Stimulated activated CD8-positive, alpha-beta memory T cell treated with anti-CD3 and anti-CD28 coated beads, Interleukin-15, amount 100 ng/mL, for 1 hour (primary cell): ENCODE results near the gene DCTN2.
"Not testable (repeated sequence)": the region's sequence is repeated elsewhere in the genome, so short reads cannot be mapped to it uniquely, and the experiment has no call there.

Source experiments
- DNase-seq: peaks from one replicate; pipeline ENCODE4 v3.0.0-alpha.2; 2020; ENCODE audit warnings: low read depth

The DCTN2 gene

DNA sequence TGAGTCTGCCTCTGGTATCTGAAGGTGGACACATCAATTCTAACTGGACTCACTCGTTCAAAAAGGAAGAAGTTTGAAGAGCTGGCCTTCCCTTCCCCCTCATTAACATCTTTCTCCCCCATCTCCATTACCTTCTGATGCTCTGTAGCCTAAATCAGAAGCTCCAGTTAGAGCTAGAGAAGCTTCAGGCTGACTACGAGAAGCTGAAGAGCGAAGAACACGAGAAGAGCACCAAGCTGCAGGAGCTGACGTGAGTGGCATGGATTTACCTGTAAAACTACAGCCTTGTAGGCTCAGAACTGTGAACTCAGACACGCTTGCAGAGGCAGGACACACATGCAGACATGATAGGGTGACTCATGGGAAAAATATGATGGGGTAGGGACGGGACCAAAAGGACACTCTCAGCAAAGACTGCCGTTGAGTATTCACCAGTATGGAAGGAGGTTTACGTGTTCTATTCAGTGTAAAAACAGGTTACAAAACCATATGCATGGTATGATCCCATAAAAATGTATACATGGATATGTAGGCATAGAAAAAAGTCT is 29.7 kb upstream of the DCTN2 start:
- no peak for DNase-seq

DNA sequence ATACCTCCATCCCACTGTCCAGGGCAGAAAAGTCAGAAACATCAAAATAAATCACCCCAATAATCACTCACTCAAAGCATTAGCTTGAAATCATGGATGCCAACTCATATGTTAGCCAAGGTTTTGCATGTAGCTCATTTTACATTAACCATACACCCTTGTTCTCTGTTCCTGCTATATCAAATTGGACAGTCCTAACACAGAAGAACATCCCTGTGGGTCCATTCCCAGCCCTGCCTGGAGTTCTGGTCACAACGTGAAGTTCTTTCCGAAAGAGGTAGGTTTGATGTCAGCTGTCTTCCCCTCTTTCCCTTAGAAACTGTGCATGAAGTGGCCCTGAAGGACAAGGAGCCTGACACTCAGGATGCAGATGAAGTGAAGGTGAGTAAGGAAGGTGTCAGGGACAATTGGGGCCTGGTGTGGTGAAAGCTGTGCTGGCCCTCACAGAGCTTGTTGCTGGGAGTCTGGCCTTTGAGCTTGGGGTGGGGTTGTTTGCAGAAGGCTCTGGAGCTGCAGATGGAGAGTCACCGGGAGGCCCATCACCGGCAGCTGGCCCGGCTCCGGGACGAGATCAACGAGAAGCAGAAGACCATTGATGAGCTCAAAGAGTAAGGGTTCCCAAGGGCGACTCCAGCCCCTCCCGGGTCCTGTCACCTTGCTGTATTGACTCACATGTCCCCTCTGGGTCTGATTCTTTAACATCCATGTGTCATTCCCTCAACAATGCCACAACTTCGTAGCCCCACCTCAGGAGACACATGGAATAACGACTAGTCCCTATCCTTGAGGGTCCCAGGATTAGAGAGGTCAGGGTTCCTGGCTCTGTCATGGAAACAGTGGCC is 29.0 kb upstream of the DCTN2 start:
- DNase-seq, result no peak

DNA sequence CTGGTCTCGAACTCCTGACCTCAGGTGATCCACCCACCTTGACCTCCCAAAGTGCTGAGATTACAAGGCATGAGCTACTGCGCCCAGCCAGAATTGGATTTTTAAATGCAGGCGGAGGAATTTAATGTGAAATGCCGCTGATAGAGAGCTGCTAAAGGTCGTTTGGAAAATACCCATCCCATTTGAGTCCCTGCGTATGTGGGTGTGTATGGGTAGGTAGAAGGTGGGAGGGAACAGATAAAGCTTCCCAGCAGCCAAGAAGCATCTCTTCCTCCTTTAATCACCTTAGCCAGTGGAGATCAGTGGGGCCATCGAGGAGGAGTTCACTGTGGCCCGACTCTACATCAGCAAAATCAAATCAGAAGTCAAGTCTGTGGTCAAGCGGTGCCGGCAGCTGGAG is 27.8 kb upstream of the DCTN2 start:
- no peak for DNase-seq

DNA sequence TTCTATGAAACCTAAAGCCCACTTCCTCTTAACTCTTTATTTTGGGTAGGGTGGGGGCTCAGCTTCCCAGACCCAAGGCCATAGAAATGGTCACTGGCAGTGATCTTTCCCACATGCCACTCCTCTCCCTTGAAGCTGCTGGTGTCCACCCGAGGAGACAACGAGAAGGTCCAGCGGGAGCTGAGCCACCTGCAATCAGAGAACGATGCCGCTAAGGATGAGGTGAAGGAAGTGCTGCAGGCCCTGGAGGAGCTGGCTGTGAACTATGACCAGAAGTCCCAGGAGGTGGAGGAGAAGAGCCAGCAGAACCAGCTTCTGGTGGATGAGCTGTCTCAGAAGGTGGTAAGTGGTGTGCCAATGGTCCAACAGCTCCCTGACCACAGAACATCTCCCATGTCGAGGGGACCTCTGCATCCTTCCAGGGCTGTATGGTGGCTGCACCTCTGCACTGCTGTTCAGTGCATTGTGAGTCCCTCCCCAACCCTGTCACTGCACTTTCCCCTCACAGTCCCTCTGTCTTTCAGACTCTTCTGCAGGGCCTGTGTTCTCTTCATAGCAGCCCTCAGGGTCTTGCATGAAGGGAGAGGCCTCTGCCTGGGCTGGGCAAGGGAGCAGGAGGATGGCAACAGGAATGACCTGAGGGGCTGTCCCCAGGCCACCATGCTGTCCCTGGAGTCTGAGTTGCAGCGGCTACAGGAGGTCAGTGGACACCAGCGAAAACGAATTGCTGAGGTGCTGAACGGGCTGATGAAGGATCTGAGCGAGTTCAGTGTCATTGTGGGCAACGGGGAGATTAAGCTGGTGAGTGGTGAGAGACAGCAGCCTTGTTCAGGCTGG is 25.2 kb upstream of the DCTN2 start:
- DNase-seq, result no peak

DNA sequence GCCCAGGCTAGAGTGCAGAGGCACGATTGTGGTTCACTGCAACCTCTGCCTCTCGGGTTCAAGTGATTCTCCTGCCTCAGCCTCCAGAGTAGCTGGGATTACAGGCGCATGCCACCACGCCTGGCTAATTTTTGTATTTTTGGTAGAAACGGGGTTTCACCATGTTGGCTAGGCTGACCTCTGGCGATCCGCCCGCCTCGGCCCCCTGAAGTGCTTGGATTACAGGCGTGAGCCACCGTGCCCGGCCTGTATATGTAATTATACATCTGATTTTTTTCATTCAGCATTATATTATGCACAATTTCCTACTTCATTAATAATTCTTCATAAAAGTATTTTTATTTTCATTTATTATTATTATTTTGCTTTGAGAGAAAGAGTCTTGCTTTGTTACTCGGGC is 23.4 kb upstream of the DCTN2 start:
- not testable (repeated sequence) for DNase-seq

DNA sequence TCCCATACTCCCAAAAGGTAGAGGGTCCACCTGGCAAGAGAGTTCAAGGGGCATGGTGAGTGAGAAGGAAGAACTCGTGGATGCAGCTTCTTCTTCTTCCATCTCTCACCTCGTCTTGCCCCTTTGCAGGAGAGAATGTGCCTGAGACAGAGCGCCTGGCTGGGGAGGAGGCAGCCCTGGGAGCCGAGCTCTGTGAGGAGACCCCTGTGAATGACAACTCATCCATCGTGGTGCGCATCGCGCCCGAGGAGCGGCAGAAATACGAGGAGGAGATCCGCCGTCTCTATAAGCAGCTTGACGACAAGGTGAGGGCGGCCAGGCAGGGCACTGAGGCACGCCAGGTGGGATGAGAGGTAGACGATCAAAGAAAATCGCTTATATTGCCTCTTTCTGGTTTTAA is 22.9 kb upstream of the DCTN2 start:
- DNase-seq, result no peak

DNA sequence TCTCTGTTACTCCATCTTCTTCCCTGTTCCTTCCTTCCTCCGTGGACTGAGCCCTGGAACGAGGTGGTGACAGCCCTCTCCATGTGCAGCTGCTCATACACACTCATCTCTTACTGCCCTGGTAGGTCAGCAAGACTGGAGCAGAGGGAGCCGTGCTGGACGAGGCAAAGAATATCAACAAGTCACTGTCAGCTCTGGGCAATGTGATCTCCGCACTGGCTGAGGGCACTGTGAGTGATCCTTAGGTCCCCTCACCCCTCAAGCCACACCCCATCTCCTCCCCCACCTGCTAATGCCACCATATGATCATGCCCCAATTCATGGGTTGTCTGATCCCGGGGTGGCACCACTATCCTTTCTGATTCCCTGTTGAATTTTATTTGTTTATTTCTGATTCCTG is 21.8 kb upstream of the DCTN2 start:
- DNase-seq, result no peak

DNA sequence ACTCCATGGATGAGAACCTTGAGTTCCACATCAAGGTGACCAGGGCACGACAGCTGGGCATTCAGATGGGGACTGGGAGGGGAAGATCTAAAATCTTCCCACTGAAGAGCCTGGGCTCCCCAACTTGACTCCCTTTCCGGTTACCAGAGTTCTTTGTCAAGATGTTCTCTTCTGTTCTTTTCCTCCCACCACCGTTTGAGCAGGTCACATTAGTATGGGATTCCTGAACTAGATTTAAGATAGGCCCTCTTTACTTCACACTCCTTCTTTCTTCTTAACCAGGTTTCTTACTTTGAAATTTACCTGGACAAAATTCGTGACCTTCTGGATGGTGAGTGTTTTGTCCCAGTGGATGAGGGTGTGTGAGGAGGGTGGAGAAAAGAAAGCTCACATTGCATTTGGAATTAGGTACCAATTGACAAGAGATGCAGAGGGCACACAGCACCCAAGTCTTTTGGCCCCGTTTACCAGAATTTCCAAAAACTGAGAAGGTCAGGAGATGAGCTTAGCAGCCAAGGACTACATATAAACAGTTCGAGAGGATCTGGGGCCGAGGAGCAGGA is 17.3 kb upstream of the DCTN2 start:
- no peak for DNase-seq

DNA sequence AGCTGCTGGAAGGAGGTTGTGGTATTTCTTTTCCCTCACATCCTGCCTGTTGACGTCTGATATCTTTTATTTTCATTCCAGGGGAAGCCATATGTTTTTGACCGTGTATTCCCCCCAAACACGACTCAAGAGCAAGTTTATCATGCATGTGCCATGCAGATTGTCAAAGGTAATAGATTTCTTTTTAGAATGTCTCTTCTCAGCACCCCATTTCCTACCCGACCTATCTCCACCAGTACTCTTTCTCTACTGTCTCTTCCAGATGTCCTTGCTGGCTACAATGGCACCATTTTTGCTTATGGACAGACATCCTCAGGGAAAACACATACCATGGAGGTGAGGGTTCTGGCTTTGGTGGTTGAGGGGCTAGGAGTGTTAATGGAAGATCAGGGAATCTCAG is 16.4 kb upstream of the DCTN2 start:
- no peak for DNase-seq

DNA sequence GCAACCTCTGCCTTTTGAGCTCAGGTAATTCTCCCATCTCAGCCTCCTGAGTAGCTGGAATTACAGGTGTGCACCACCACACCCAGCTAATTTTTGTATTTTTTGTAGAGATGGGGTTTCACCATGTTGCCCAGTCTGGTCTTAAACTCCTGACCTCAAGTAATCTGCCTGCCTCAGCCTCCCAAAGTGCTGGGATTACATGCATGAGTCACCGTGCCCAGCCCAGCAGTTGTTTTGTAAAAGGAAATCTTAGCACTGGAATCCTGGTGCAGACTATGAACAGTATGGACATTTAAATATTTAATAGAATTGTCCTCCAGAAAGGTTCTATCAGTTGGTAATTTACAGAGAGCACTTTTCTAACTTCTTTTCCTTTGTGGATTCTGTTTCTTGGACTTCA is 14.1 kb upstream of the DCTN2 start:
- not testable (repeated sequence) for DNase-seq

DNA sequence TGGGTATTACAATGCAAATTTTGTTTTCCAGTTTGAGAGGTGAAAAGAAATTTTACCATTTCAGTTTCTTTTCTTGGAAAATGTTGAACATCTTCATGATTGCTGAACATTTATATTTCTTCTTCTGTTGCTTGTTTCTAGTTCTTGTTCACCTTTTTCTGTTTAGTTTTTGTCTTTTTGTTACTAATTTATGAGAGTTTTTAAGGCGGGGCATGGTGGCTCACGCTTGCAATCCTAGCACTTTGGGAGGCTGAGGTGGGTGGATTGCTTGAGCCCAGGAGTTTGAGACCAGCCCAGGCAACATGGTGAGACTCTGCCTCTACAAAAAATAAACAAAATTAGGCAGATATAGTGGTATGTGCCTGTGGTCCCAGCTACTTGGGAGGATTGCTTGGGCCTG is 13.5 kb upstream of the DCTN2 start:
- DNase-seq, result no peak

DNA sequence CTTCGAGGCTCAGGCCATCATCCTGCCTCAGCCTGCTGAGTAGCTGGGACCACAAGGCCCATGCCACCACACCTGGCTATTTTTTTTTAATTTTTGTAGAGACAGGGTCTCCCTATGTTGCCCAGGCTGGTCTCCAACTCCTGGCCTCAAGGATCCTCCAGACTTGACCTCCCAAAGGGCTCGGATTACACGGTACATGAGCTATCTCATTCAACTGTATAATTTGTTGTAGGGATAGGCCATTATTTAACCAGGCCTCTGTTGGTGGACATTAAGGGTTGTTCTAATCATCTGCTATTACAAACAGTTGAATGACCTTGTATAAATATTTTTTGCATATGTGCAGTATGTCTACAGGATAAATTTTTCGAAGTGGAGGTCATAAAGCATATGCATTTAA is 11.9 kb upstream of the DCTN2 start:
- DNase-seq, result no peak

DNA sequence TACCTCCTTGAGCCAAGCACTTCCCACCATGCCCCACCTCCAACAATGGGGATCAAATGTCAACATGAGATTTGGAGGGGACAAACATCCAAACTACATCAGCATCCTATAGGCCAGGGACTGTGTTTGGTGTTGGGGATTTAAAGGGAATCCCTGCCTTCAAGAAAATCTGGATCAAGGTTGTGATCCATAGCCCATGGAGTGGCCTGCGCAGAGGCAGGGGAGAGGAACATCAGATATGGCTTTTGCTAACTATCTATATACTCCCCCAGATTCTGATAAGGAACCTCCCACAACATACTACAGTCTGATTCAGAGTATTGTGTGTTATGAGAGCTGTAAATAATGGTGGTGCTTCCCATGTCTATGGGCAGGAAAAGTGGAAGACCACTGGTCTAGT is 7.9 kb upstream of the DCTN2 start:
- DNase-seq, result no peak

DNA sequence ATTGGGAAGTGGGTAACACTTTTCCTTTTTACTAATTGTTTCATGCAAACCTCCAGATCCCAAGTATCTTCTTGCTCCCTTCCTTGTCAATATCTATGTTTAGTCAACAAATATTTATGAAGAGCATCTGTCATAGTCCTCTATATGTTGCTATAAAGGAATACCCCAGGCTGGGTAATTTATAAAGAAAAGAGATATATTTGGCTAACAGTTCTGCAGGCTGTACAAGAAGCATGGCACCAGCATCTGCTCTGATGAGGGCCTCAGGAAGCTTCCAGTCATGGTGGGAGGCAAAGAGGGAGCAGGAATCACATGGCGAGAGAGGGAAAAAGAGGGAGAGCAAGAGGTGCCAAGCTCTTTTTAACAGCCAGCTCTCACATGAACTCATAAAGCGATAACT is 7.5 kb upstream of the DCTN2 start:
- DNase-seq, result no peak

DNA sequence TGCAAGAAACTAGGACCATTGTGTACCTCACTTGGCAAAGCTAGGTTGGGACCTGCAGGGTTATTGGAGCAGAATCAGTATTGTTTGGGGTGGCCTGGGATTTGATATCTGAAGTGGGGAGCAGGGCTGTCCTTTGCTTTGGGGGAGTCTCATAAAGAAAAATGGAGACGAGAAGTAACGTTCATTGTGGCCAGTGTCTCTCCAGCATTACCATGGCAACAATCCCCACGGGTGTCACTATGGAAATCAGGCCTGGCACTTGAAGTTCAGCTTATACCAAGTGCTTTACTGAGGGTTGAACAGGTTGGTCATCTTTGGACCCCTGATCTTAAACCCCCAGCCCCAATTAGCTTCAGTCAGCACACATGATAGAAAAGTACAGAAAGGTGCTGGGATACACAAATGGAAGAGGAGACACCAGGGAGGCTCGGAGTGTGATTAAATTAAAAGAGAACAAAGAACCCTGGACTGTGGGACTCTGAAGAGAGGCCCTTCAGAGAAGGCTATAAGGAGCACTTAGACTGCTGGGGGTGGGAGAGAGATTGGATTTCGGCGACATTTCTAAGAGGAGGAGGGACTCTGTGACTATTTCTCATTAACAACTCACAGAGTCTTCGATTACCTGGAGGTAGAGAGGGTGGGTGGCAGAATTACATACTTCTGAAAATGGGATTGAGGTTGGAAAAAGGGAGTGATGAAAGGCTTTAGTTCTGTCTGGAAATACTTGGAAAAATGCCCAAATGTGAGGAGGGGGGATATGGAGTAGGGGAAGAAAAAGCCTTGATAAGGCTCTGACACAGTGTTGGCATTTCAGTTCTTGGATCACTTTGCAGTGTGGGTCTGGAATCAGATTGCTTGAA is 6.6 kb upstream of the DCTN2 start:
- DNase-seq, result no peak

DNA sequence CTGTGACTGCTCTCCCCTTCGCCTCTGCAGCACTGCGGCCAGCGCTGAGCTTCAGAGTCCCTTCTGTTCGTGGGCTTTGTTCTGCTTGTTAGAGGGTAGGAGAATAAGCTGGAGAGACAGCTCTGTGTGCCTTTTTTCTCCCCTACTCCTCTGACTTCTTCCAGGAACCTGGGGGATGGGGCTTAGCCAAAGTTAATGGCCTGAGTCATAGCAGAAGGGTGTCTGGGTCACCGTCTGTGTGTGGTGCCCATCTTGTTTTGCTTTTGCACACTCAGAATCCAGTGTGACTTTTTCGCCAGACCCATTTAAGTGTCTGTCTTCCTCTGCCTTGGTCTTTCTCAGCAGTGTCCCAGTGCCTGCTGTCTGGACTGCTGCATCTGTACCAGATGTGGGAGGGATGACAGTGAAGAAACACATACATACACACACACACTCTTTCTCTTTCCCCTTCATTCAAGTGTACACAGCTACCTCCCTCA is 5.9 kb upstream of the DCTN2 start:
- no peak for DNase-seq

DNA sequence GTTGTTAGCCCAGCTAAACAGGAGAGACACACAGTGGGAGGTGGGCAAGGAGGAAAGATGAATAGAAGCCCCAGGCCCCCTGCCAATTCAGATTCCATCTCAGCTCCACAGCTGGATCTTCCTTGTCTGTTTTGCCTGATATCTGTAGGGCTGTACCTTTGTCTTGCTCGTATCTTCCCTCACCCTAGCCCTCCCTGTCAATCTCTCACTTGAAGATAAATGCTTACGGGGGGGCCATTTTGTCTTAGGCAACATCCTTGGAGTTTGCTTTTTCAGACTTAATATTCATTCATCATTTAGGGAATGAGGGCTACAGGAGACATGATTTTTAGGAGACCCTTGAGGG is 5.3 kb upstream of the DCTN2 start:
- DNase-seq, result no peak

DNA sequence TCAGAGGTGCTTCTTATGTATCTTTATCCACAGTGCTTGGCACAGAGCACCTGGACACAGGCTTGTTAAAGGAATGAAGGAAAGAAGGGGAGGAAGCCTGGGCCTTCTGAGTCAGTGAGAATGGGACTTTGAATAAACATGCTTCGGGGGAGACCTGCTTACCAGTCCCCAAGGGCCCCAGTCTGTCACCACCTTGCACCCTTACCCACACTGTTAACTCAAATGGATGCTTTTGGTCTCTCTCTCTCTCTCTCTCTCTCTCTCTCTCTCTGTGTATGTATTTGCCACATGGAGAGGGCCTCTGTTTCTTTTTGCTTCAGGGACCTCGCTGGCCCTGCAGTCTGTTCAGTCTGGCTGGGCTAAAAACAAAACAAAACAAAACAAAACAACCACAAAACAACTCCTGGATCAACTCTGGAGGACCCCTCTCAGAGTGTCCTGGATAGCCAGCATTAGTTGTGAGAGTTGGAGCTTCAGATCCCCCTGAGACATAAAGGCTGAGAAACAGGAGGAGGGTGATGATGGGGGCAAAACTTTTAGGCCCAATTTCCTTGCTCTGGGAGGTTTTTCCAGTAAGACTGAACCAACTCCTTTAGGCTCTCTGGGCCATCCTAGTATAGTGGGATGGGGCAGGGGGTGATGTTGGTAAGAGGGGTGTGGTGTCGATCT is 4.8 kb upstream of the DCTN2 start:
- DNase-seq, result no peak

DNA sequence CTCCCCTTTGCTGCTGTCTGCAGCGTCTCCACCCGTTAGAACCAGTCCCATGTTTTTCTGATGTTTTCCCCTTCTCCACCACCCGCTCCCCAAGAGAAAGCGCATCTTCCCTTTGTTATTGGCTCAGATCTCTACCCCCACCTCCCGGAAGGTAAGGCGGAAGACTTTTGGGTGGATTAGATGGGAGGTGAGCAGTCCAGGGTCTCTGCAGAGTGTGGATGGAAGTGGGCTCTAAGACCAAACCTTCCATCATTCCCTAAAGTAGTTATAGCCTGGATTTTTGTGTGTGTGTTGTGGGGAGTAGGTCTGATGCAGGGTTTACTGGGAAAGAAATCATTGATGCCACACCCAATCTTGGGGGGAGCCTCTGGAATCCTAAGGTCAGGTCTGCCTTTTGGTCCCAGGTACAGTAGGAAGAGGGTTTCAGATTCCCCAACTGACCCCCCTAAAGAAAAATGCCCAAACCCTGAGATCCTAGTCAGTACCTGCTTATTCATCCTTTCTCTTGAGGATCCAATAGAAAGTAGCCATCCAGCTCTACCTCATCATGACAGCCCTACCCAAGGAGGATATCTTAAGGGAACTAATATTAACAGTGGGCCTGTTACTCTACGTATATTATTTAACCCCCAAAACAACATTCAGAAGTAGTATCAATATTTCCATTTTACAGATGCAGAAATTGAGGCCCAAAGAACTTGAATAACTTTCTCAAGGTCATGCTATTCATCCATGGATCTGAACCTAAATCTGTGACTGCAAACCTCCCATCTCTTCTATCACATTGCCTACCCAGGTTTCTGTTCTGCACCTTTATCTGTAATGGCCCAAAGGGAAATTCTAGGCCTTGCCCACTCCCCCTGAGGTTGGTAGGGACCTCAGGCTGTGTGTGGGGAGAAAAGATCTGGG is 3.9 kb upstream of the DCTN2 start:
- no peak for DNase-seq
